ENCODE measurements around the gene SIRT4.
"Not testable (repeated sequence)": the region's sequence is repeated elsewhere in the genome, so short reads cannot be mapped to it uniquely, and the experiment has no call there.

The SIRT4 gene

DNA sequence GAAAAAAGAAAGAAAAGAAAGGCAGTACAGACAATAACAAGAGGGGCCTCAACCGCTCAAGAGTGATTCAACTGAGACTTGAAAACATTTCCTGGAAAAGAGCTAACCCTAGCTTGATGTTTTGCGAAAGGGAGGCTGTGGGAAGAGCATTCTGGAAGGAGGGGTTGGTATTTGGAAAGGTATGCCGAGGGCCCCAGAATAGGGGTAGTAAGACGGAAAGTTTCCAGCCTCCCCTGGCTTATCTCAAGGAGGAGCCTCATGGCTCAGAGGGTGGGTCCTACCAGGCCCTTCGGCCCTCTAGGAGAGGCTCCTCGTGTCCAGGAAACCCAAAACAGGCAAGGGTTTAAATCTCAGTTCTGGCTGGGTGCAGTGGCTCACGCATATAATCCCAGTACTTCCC lies 18.8 kb upstream of the SIRT4 start:
- DNase-seq = no peak

DNA sequence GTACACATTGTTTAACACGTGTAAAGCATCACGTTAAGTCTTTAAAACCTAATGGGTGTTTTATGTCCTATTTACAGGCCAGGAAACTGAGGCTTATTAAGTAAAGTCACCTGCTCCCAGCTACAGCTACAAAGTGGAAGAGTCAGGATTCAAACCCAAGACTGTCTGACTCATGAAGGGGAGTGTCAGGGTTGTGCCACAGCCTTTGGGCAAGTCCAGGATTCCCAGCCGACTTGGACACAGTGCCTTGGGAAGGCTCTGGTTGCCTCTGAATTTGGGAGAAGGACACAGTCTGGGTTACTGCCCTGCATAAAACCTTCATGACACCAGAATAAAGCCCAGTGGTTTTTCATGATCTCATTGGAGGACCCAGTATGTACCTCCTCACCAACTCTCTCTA lies 17.7 kb upstream of the SIRT4 start:
- no peak for DNase-seq

DNA sequence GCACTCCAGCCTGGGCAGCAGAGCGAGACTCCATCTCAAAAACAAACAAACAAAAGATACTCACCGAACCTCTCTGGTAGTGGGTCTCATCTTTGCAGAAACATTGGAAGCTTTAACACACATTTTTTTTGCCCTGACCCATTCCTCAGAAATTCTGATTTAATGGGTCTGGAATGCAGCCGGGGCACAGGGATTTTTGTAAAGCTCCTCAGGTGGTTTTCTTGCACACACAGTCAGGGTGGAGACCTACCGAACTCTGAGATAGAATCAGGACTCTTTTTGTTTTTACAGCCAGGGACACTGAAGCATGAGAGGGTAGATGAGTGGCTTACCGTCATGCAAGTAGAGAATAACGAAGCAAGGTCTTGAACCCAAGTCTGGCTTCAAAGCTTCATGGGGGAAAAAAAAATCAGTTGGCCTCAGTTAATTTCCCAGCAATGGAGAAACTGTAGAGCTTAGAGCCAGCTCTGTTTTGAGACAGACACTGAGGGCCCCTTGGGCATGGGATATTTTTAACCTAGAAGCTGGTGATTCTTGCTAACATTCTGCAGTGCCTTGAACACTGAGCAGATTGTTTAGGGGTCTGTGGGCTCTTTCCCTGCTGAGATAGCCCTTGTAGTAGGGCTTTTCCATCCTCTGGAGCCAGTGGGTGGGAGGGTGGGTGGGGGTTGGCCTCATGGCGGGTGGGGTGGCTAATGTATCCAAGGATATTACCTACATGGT lies 15.2 kb upstream of the SIRT4 start:
- DNase-seq = no peak

DNA sequence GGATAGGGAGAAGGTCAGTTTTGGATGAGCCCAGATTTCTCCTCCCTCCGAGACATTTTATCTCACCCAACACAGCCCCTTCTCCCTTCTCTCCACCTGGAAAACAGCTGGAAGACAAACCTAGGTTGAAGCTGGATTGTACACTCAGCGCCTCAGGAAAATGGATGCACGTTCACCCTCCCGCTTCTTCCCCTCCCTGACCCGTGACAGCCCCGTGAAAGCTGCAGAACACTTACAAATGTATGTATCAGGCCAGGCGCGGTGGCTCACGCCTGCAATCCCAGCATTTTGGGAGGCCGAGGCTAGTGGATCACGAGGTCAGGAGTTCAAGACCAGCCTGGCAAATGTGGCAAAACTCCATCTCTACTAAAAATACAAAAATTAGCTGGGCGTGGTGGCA lies 14.6 kb upstream of the SIRT4 start:
- no peak for DNase-seq

DNA sequence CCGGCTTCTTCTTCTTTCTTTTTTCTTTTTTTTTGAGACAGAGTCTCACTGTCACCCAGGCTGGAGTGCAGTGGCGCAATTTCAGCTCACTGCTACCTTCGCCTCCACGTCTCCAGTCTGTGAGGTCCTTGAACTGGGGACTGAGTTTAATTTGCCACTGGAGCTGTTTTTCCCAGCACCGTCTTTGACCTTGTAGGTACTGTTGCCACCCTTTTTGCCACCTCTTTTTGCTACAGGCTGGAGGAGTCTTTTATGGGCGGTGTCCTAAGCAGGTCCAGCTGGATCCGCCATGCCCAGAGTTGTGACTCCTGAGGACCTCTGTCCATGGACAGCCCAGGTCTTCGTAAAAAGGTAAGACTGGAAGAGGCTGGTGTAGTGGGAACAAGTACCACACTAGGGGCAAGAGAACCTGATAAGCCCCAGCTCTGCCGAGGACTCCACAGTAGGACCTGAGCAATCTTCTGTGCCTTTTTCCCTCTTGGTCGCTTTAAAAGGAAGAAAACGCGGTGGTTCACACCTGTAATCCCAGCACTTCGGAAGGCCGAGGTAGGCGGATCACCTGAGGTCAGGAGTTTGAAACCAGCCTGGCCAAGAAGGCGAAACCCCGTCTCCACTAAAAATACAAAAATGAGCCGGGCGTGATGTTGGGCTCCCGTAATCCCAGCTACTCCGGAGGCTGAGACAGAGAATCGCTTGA lies 11.4 kb upstream of the SIRT4 start:
- no peak for DNase-seq

DNA sequence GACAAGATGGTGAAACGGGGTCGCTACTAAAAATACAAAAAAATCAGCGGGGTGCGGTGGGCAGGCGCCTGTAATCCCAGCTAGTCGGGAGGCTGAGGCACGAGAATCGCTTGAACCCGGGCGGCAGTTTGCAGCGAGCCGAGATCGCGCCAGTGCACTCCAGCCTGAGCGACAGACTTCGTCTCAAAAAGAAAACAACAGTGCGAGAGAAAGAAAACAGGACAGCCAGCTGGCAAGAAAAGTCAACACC lies 9.8 kb upstream of the SIRT4 start:
- no peak for DNase-seq

DNA sequence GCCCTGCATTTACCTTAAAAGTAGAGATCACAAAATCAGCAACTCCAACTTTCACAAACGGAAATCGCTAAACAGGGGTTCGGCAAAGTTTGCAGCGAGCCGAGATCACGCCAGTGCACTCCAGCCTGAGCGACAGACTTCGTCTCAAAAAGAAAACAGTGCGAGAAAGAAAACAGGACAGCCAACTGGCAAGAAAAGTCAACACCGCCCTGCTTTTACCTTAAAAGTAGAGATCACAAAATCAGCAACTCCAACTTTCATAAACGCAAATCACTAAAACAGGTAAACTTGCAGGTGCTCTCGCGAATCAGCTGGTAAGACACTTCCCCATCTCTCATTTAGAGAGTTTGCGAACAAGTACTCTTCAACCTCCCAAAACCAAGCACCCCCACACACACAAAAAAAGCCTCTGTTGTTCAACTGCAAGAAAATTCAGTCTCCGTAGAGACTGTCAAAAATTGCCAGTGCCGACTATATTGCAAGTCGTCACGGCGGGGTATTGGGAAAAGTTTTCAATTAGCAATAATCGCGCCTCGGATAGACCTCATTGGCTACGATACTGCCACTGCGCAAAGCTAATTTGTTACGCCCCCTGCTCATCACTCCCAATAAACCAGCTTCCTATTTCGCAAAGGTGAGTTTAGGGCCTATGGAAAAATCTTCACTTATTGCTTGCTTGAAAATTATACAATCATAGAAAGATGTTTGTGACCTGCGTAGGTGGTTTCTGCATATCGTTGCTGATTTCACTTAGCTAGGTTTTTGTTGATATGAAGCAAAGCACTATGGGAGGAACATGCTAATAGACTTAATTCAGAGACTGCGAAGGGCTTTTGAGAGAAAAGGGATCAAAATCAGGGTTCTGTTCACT lies 9.2 kb upstream of the SIRT4 start, which contains the start of gene RNU4-1:
Gene RNU4-1 (minus strand): TSS at position 577 of the 871 bp plus-strand sequence.
- DNase-seq = peak; percentile 88

DNA sequence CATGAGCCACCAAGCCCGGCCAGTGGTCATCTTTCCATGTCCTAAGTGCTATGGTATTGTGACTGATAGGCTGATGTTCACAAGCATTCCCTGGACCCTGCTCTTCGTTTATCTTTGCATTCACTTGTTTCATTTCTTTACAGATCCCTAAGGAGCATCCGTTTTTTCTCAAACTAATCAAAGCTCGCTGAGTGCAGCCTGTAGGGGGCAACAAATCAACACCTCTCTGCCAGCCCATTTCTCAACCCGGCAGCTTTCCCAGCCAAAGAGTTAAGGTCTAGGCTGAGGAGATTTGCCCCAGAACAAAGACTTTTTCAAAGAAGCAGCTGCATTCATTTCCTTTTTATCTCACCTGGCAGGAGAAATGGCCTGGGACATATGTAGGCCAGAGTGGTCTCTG lies 12.1 kb downstream of the SIRT4 start:
- DNase-seq = no peak

DNA sequence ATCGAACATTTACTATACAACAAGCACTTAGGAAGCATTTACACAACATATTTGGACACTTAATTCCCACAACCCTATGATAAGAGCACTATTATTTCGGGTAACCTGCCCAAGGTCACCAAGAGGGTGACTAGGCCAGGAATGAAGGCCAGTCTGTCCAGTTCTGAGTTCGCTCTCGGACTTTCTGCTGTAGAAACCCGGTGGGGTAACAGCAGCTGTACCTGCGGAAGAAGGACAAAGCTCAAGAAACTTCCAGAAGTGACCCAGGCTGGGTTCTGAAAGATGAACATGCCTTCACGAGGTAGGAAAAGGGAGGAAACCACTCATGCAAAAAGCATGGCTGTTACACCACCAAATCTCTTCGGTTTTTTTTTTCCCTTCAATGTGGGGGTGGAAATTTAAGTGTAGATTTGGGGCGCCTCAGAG lies 14.7 kb downstream of the SIRT4 start:
- no peak for DNase-seq

DNA sequence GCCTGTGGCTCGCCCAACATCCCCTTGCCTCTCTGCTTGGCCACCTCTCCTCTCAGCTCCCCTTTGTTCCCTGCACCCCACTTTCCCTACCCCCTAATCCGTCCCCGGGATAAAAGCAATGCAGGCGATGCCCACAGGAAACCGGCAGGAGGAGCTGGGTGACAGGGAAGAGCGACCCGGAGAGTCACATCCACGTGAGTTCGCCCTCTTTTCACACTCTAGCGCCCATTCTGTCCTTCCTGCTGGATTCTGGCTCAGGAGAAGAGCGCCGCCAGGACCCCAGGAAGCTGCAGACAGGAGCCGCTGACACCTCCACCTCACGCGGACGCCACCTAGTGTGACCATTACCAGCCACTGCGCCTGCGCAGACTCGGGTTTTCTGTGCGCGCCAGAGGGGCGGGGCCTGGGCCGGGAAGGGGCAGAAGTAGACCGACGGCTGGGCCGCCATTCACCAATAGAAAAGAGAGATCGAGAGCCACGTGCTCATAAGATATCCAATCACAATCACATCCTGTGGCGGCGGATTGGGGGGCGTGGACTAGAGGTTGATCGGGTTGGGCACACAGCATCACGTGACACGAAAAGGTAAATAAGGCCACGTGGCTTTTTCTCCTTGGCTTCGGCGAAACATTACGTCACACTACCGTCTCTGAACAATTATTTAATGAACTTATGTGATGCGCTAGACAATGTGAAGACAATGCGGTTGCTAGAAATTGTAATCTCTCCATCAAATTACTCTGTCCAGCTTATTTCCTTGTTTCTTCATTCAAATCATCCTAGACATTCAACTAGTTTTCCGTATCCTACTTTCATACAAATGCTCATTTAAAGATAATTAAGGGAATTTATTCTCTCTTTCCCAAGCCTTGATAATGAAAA lies 15.3 kb downstream of the SIRT4 start:
- DNase-seq = peak; percentile 99

DNA sequence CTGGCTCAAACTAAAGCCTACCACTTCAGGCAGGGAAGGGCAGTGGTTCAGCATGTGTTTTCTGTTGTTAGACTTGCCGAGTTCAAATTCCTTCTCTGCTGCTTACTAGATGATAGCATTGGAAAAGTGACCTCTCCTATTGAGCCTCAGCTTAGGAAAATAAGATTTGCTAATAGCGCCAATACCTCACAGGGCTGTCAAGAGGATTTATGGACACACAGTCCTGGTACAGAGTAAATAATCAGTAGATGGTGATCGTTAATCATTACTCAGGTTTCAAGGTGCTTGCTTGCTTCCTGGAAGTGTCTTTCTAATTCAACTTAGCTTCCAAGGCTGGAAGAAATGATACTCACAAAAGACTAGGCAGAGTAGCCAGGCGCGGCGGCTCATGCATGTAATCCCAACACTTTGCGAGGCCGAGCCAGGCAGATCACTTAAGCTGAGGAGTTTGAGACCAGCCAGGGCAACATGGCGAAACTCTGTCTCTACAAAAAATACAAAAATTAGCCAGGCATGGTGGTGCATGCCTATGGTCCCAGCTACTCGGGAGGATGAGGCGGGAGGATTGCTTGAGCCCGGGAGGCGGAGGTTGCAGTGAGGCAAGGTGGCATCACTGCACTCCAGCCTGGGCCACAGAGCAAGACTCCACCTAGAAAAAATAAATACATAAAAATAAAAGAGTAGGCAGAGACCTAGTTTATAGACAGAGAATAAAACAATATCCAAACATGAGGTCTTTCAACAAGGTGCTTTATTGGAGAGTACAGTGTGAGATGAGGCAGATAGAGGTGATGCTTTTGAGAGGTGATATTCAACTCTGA lies 19.5 kb downstream of the SIRT4 start:
- DNase-seq = no peak

DNA sequence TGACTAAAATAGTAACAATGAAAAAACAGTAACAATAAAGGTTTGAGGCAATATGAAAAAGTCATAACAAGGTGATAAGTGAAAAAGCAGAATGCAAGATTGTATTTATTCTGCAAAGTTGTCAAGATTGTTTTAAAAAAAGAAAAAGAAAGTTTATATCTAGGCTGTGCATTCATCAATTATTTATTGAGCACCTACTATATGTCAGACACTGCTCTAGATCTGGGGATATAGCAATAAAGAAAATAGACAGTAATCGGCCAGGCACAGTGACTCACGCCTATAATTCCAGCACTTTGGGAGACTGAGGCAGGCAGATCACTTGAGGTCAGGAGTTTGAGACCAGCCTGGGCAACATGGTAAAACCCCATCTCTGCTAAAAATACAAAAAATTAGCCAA lies 21.7 kb downstream of the SIRT4 start:
- DNase-seq = no peak

DNA sequence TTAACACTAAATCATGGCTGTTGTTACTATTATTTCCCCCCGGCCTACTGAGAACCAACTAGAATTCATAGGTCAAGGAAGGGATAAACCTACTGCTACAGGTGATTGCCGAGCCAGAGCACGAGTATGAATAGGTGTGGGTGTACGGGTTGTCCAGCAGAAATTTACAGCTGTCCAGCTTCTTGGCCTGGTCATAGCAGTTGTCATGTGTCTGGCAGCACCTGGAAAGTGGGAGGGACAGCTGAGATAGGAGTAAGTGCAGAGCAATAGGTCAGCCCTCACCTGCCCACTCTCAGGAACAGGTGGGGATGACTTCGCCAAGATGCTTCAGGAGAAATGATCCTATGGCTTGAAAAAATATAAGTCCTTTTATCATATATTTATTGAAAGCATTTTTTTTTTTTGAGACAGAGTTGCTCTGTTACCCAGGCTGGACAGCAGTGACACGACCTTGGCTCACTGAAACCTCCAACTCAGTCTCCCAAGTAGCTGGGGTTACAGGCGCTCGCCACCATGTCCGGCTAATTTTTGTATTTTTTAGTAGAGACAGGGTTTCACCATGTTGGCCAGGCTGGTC lies 22.8 kb downstream of the SIRT4 start:
- DNase-seq = no peak

DNA sequence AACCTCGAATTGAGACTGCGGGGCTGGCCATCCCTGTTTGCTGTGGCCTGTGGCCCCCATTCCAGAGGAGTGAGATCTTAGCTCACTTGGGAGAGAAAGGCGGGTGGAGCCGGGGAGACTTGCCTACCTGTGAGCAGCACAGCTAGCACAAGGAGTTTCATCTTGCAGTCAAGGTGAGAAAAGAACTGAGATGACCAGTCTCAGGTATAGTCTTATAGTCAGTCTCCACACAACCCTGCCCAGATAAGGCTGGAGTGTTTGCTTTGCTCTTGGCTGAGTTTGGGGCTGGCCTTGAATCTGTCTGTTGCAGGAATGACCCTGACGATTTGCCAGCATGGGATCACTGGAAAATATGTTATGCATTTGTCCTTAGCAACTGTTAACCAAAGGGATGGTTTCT lies 25.5 kb downstream of the SIRT4 start, which contains the start of gene PLA2G1B:
Gene PLA2G1B (minus strand): TSS at position 187 of the 400 bp plus-strand sequence. CDS start 26 bp downstream, at position 161.
- DNase-seq = no peak

DNA sequence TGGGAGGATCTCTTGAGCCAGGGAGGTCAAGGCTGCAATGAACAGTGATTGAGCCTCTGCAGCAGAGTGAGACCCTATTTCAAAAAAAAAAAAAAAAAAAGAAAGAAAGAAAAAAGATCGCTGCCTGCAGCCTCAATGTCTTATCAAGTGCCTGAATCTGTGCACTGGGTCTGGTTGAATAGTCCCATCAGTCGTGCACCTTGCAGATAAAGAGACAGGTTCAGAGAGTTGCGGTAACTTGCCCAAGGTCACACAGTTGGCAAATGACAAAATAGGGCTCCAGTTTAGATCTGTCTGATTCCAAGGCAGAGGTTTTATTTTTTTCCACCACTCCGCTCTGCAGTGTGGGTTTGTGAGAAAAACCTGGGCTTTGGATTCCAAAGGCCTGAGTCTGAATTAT lies 26.1 kb downstream of the SIRT4 start:
- no peak for DNase-seq

DNA sequence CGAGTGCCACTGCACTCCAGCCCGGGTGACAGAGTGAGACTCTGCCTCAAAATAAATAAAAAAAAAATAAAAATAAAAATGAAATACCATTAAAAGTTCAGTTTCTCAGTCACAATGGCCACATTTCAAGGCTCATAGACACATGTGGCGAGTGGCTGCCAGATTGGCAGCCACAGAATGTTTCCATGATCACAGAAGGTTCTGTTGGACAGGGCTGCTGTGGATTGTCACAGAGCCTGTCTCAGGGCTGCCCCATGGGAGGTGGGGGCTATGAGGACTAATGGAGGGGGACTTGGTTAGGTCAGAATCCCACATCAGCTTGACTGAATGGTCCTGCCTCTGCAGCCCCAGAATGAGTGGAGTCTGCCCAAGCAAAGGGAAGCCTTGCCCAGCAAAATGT lies 29.3 kb downstream of the SIRT4 start:
- no peak for DNase-seq

DNA sequence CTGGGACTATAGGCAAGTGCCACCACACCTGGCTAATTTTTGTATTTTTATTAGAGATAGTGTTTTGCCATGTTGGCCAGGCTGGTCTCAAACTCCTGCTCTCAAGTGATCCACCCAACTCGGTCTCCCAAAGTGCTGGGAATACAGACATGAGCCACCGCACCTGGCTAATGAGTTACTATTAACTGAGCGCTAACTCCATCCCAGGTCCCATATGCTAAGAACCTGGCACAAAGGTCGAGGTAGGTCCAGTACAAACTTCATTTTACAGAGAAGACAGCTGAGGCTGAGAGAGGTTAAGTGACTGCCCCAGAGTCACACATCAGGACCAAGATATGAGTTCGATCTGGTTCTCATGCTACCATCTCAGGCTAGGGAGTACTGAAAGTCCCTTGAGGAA lies 29.9 kb downstream of the SIRT4 start:
- DNase-seq = no peak

DNA sequence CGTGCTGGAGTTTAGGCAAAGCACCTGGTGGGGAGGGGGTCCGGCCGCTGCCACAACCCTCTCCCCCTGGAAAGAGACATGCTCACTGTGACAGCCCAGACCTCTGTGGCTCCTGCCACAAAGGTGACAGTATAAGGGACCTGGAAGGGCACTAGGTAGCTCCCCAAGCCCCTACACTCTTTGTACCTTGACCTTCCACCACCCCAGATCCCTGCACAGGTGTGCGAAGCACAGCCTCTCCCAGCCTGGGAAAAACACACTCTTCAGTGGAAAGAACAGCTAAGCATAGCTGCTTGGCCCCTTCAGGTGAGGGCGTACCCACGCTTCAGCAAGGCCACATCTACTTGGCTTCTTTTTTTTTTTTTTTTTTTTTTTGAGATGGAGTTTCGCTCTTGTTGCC lies 30.4 kb downstream of the SIRT4 start:
- DNase-seq = no peak

DNA sequence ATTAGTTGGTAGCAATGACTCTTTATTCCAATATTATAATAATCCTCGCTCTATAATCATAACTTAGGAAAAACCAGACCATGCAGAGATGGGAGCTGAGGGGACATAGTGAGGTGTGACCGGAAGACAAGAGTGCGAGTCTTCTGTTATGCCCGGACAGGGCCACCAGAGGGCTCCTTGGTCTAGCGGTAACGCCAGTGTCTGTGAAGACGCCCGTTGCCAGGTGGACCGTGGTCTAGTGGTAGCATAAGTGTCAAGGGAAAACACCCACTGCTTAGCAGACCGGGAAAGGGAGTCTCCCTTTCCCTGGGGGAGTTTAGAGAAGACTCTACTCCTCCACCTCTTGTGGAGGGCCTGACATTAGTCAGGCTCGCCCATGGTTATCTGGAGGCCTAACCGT lies 33.3 kb downstream of the SIRT4 start:
- DNase-seq = not testable (repeated sequence)

DNA sequence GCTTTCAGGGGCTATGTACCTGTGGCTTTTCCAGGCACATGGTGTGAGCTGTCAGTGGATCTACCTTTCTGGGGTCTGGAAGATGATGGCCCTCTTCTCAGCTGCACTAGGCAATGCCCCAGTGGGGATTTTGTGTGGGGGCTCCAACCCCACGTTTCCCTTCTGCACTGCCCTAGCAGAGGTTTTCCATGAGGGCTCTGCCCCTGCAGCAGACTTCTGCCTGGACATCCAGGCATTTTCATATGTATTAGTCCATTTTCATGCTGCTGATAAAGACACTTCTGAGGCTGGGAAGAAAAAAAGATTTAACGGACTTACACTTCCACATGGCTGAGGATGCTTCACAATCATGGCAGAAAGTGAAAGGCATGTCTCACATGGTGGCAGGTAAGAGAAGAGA lies 34.3 kb downstream of the SIRT4 start:
- DNase-seq = not testable (repeated sequence)

DNA sequence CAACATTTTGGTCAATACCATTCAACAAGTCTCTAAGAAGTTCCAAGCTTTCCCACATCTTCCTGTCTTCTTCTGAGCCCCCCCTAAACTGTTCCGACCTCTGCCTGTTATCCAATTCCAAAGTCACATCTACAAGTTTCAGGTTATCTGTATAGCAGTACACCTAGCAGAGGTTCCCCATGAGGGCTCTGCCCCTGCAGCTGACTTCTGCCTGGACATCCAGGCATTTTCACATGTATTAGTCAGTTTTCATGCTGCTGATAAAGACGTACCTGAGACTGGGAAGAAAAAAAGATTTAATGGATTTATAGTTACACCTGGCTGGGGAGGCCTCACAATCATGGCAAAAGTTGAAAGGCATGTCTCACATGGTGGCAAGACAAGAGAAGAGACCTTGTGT lies 35.6 kb downstream of the SIRT4 start:
- DNase-seq = no peak

DNA sequence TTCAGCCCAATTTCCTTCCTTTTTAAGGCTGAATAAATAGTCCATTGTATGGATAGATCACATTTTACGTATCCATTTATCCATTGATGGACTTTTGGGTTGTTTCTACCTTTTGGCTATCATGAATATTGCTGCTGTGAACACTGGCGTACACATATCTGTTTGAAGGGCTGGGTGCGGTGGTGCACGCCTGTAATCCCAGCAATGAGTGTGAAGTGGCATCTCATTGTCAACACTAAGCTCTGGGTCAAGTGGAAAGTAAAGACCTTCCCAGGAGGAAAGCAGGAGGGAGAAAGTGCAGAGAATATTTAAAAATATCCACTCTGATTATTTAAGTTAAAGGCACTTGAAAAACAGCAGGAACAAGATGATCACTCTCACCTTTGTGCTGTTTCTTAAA lies 37.1 kb downstream of the SIRT4 start:
- no peak for DNase-seq

All from NCI-H1694 (cell line).